AG04449 (cell line): Measurements from ENCODE around the gene ZNF436.

Experiments
- CTCF ChIA-PET: fragments of 350-600 bp; formaldehyde crosslinking; extraction: SDS; loops from one replicate; lab custom pipeline; 2021; ENCODE audit warnings: antibody characterized with exemption; lab: Yijun Ruan, JAX
- POLR2A ChIA-PET: fragments of 400-600, 350-600 bp; formaldehyde crosslinking; extraction: SDS; loops from one replicate; lab custom pipeline; 2020; ENCODE audit warnings: antibody characterized with exemption, inconsistent platforms; lab: Yijun Ruan, JAX
- DNase-seq: peaks from one replicate; pipeline ENCODE4 v3.0.0-alpha.2; 2010; ENCODE audit warnings: low read depth, low spot score
- H3K4me3 ChIP-seq: 2 replicates; pipeline ENCODE4 v1.5.1; 2011; ENCODE audit warnings: low read depth, mild to moderate bottlenecking, control low read depth, low read length
- TF ChIP-seq, protein P1 (sequence below): IDR thresholded peaks from one replicate; pipeline ENCODE4 v1.5.1; 2011; ENCODE audit warnings: mild to moderate bottlenecking, moderate library complexity, low read length, control low read depth, inconsistent platforms; ENCODE audit not compliant: insufficient read depth; ENCODE audit errors: missing control alignments

Gene ZNF436

DNA sequence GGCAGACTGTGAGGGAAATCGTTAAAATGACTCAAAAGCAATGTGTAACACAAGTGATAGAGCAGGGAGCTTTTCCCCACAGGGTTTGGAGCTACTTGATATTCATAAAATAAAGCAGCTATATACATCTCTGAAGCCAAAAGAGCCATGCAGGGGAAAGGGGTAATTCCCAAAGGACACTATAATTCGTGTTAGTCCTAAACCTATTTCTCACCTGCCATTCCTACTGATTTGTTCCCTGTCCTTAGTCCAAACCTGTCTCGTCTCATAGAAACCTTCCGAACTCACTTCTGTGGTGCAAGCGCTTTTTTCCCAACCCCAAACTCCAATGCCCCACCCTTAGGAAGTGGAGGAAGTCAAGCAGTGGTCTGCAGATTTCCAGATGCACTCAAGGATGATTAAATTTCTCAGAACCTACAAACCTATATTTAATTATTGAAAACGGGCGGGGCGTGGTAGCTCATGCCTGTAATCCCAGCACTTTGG is 24.6 kb downstream of the ZNF436 start:
- CTCF ChIA-PET: interaction anchor here (1.2 to 1.8 kb wide), 2 partner anchors 13 to 17 kb away, joined by 3 to 6 read pairs; no protein-coding TSS in a partner anchor
- DNase-seq: no peak
- POLR2A ChIA-PET: interaction anchor here (0.8 to 1.6 kb wide), 12 partner anchors 8 to 214 kb away, joined by 3 to 30 read pairs (median 6); partner anchors contain the start of gene ASAP3
- peak overlapping the region; percentile 57 for H3K4me3 ChIP-seq
- TF ChIP-seq, protein P1, sequence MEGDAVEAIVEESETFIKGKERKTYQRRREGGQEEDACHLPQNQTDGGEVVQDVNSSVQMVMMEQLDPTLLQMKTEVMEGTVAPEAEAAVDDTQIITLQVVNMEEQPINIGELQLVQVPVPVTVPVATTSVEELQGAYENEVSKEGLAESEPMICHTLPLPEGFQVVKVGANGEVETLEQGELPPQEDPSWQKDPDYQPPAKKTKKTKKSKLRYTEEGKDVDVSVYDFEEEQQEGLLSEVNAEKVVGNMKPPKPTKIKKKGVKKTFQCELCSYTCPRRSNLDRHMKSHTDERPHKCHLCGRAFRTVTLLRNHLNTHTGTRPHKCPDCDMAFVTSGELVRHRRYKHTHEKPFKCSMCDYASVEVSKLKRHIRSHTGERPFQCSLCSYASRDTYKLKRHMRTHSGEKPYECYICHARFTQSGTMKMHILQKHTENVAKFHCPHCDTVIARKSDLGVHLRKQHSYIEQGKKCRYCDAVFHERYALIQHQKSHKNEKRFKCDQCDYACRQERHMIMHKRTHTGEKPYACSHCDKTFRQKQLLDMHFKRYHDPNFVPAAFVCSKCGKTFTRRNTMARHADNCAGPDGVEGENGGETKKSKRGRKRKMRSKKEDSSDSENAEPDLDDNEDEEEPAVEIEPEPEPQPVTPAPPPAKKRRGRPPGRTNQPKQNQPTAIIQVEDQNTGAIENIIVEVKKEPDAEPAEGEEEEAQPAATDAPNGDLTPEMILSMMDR: no peak

DNA sequence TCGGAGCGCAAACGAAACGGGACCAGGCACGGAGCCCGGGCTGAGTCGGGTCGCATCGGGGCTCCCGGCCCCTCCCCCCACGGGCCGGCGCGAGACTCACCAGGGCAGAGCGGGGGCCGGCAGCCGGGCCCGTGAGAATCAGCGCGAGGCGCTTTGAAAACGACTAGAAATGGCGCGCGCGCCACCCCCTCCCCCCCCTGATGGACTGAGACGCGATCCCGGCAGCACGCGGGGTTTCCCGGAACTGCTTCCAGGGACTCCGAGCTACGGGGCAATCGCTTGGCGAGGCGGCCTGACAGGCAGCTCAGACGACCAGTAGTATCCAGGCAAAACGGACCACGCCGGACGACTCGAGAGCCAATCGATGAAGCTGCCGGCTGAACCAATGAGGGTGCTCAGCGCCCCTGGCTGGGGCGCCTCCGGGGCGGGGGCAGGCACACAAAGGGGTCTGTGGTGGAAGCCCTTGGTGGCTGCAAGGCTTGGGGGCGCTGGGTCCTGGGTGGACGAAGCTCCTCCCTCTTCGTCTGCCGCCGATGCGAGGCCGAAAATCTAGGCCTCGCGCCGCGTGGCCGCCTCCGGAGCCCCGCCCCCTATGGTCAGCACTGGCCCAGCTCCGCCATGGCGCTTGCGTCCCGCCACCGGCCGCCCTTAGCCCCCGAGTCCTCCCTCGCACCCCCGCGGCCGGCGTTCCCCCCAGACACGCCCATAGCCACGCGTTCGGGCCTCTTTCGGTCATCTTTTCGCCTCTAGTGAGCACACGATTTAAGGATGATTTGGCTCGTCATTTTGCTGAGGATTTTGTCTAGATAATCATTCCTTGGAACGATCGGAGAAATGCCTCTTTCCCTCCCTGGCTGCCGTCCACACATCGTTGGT is 25.3 kb downstream of the ZNF436 start, which contains the start of gene HNRNPR:
Gene HNRNPR, minus strand, starts transcription at position 174 of the 876 bp plus-strand sequence. CDS start 3,276 bp downstream, outside the sequence.
- peak within 1 kb of the TSS; percentile 63 for H3K4me3 ChIP-seq
- CTCF ChIA-PET: interaction anchor here (0.7 to 1.8 kb wide), 7 partner anchors 10 to 78 kb away, joined by 3 to 6 read pairs (median 4); no protein-coding TSS in a partner anchor
- peak; percentile 100 for DNase-seq
- POLR2A ChIA-PET: interaction anchor here (0.6 to 1.6 kb wide), 19 partner anchors 9 to 215 kb away, joined by 3 to 30 read pairs (median 4); partner anchors contain the start of genes ASAP3 and ZNF436
- TF ChIP-seq, protein P1: no peak

DNA sequence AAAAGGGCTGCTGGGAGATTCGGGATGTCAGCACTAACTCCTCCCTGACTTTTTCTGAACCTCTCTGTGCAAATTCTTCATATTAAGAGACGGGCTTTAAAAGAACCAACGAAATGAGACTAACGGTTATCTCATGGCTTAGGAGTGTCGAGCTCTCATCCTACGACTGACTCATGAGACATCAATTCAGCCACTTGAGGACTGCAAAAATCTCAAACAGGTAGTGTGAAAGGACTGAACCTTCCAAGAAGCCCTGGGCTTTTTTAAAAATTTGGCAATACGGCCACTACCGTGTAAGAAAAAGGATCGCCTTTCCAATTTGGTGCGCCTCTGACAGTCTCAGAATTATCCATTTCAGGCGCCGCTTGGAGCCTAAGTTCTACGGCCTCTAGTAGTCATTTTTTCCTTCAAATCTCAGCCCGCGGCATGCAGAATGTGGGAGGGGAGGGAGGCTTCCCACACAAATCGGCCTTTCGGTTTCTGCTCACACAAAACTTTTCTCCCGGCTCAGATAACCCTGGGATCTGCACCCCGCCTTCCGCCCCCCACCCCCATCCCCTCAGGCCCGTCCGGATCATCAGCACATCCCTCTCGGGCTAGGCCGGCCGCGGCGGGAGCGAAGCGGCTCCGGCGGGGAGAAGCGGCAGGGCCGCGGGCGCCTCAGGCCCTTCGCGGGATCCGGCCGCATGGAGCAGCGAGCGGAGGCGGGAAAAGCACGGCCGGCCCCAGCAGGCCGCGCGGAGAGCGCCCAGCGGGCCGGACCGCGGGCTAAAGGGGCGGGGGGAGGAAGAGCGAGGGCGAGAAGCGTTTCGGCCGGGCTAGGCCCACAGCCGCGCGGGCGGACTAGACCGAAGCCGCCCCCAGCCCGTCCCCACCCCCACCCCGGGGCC is 26.2 kb downstream of the ZNF436 start:
- H3K4me3 ChIP-seq: peak overlapping the region; percentile 63
- TF ChIP-seq, protein P1: no peak
- ChIA-PET POLR2A (interaction anchor here (0.6 to 1.6 kb wide), 12 partner anchors 10 to 552 kb away, joined by 3 to 30 read pairs (median 6); partner anchors contain the start of gene ZNF436), CTCF (interaction anchor here (0.7 to 1.8 kb wide), 5 partner anchors 11 to 79 kb away, joined by 3 to 6 read pairs (median 5); no protein-coding TSS in a partner anchor)
- peak; percentile 31 for DNase-seq

DNA sequence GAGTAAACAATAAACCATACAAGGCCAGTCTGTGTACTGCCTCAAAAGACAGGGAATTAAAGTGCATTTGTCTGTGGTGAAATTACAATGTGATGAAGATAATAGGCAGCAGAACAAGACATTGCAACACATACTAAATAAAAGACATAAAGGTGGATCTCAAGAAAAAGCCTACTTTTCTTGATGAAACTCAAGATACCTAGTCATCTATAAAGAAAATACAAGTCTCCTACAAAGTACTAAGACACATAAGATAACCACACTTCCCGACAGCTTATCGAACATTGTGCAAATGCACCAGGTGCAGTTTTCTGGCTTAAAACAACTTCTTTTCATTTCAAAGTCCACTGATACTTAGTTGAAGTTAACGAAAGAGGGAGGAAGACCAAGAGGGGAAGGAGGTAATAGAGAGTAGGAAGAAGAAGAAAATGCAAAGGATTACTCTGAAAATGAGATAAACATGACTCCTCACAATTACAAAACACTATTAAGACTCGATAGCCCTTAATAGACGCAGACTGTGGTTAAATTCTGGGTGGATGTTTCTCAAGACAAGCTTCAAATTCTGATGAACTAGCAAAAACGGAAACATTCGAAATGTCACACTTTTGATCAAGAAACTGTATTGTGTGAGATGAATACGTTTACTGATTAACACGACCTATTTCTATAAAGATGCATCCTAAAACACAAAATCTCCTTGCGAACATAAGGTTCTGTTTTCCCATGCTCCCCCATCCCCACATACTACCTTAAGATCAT is 27.5 kb downstream of the ZNF436 start:
- TF ChIP-seq, protein P1: no peak
- peak overlapping the region; percentile 63 for H3K4me3 ChIP-seq
- DNase-seq: no peak
- CTCF ChIA-PET: interaction anchor here (1.0 to 1.3 kb wide), 3 partner anchors 13 to 64 kb away, joined by 3 to 7 read pairs (median 5); no protein-coding TSS in a partner anchor
- POLR2A ChIA-PET: interaction anchor here (0.7 to 1.4 kb wide), 3 partner anchors 61 to 83 kb away, joined by 3 to 6 read pairs (median 3); no protein-coding TSS in a partner anchor

DNA sequence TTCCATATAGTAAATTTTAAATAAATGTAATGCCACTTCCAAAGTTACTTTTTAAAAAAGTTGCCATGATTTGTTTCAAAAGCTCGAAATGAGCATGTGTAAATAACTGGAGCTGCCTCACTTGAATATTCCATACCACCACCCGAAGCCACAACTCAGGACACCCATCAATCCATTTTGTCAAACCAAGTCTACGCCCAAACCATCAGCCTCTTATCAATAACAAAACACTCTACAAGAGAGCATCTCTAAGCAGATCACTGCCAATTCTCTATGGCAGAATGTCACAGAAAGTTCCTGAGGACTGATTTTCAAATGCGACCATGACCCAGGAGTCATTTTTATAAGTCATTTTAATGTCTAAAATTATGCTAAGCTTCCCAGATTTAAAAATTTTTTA is 30.0 kb downstream of the ZNF436 start:
- no peak overlapping the region for H3K4me3 ChIP-seq
- ChIA-PET POLR2A (no interaction called here), CTCF (interaction anchor here (0.7 to 1.3 kb wide), 6 partner anchors 11 to 200 kb away, joined by 3 to 4 read pairs (median 3); no protein-coding TSS in a partner anchor)
- DNase-seq: no peak
- TF ChIP-seq, protein P1: no peak
